GM18519 (cell line): ENCODE measurements around the gene GPR34.
"Not testable (repeated sequence)": the region's sequence is repeated elsewhere in the genome, so short reads cannot be mapped to it uniquely, and the experiment has no call there.

Experiments
- ATAC-seq: cut with Tn5 transposase; IDR thresholded peaks from one replicate; pipeline ENCODE4 v1.9.1; 2021; ENCODE audit warnings: mild to moderate bottlenecking, moderate library complexity; ENCODE audit not compliant: unreplicated experiment, low FRiP score

GPR34 gene, protein sequence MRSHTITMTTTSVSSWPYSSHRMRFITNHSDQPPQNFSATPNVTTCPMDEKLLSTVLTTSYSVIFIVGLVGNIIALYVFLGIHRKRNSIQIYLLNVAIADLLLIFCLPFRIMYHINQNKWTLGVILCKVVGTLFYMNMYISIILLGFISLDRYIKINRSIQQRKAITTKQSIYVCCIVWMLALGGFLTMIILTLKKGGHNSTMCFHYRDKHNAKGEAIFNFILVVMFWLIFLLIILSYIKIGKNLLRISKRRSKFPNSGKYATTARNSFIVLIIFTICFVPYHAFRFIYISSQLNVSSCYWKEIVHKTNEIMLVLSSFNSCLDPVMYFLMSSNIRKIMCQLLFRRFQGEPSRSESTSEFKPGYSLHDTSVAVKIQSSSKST

DNA sequence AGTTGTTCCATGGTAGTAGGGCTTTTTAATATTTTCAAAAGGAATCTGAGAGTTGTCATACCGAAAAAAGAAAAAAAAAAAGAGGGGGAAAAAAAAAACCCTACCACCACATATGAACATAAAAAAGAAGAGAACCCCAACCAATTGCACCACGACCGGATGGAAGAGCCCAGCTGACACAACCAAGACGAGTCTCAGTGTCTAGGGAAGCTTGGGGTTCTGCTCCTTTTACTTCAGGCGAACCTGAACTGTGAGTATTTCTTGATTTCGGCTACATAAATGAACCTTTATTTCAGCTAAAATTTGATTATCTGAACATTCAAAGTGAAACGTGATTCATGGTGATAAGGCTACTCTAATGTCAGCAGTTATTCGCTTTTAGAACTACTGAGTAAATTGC is at the start of gene GPR34:
TSS of gene GPR34 (plus strand) at position 139 of the 400 bp plus-strand sequence. CDS start 6,661 bp downstream, outside the sequence.
- no peak for ATAC-seq

DNA sequence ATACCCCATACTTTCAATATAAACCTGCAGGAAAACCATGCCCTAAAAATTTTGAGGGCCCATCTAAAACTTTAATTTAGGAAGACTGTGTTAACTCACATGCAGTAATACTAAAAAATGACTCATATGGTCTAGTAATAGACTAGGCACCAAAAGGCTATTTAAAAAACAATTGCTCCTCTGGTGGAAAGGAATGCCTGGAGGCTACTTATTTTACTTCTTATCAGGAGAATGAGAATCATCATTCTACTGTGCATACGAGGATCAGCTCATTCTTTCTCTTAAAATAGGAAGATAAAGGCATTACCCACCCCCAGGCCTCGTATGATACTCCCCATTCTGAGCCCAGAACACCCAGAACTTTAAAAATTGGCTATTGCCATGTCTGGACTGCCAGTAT is 42.6 kb upstream of the GPR34 start:
- not testable (repeated sequence) for ATAC-seq

DNA sequence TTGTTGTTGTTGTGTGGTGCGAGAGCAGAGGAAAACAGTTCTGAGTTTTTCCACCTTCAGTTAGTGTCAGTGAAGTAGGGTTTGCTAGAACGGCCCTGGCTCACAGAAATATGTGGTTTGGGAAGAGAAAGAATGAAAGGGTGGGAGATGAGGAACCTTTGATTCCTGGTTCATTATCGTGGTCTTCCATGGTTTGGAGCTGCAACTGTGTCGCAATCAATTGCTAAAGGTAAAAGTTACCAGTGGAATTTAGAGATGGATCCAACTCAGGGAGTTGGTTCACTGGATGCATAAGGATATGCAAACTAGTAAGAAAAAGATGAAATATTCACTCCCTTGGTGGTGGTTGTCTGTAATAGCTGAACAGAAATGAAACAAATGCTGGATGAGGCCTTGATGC is 35.6 kb upstream of the GPR34 start:
- no peak for ATAC-seq

DNA sequence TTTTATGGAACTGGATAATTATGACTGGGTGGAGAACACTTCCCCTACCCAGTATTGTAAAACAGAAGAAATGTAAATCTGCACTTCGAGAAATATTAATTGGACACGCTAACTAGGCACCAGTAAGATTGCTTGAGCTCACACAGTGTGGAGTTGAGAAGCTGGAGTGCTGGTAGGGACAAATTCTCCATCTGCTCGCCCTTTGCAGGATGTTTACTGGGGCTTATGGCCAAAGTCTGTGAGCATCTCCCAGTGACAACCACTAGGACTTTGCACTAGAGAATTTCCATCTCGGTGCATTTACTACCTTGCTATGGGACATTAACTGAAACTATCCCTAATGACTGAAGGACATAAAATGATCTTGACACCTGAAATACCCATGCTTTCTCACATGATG is 33.7 kb upstream of the GPR34 start:
- no peak for ATAC-seq

DNA sequence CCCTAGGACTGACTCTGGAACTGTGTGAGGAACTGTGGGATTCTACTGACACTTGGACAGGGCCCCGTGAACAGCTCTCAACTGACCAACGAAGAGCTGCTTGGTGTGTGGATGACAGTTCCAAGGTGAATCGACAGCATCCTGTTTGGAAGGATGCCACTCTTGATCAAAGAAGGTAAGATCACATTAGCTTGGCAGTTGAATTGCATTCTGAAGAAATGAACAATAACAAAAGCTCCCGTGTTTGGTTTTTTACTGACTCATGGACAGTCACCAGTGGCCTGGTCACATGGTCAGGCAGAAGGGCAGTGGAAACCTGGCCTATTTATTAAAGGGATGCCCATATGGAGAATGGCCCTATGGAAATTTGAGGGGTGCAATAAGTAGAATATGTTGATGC is 33.1 kb upstream of the GPR34 start:
- no peak for ATAC-seq

DNA sequence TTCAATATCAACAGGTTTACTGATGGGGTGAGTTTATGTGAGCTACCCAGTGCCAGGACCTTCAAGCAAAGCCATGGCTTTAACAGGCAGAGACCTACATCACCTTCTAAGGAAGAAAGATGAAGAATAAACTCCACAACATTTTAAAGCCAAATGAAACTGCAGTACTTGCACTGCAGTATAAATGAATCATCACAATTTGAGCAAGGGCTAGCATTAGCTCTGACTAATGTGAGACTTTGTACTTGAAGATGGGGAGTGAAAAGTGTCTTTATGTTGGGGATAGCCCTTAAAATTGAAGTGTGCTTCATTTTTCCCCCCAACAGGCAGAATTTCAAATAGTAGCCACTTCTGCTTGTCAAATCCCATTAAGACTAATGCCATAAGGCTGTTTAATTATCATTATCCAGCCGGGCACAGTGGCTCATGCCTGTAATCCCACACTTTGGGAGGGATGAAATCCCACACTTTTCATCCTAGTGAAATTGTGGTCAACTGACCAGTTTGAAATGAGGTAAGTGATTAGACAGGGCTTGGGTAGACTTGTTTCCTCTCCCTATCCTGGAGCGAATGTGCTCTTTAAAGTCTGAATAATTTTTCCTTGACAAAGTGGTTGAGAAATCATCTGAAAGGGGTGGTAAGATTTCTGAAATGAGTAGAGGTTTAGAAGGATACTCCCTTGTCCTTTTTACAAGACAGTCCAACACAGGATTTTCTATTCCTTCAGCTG is 27.2 kb upstream of the GPR34 start:
- ATAC-seq: no peak

DNA sequence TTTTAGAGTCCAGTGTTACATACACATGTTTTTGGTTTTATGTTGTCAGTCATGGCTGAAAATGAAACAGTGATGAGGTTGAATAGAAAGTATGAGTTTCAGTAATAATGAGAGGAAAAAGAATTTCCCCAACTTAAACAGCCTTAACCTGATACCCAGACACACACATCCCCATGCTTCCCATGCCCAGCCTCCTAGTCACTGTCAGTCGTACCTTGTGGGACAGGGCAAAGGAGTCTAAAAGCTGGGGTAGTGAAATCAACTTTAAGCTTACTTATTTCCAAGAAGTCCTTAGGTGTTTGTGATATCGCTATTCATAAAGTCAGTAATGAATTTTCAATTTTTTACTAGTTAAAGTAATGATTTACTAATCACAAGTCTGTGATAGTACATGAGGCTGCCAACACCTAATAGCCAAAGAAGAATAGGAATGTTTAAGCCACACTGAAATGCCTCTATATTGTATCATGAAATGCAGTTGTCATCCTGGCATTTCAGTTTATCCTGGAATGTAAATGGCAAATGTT is 24.3 kb upstream of the GPR34 start:
- peak; percentile 93 for ATAC-seq

DNA sequence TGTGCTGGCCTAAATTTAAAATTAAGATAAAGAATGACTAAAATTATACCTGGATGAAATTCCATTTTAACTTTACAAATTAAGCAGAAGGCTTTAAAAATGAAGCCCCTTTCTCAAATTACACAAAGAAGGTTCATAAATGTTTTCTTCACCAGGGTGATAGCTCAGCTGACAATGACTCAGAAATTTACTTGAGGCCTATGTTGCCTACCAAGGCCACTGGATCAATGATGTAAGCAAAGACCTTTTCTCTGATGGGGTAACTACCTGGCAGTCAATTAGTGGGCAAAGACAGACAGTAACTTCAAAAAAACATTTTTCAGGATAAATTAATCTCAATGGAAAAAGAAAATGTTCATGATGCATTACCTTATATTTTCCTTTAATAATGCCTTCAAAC is 23.9 kb upstream of the GPR34 start:
- no peak for ATAC-seq

DNA sequence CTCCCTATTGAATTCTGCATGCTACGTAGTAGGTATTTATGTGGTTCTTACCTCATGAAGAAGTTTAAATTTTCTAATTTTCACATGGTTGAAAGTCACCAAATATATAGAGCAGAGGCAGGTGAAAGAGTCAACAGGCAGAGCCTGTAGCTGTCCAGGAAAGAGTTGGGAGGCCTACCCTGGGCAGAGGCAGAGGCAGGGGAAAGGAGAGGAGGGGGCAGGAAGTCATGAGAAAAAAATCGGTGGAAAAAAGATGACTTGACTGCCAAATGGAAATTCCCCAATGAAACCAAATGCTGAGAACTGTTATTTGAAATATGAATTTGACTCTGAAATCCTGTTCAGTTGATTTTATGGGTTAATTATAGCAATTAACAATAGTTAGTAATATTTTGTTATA is 23.1 kb upstream of the GPR34 start:
- no peak for ATAC-seq

DNA sequence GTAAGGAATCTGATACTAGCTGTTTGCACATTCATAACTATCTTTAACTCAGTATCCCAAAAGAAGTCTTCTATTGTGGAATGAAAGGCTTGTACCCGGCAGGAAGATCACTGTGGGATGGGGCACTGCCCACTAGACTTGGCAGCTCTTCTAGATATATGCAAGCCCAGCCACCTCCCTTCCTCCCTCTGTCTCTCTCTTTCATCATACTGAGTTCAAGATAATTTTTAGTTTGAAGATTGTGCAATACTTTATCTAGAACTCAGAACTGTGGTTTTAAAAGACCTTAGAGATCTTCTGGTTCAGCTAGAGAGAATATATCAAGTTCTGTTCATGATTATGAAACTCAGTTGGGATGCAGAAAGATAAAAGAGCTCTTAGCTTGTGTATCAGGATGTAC is 22.5 kb upstream of the GPR34 start:
- no peak for ATAC-seq

DNA sequence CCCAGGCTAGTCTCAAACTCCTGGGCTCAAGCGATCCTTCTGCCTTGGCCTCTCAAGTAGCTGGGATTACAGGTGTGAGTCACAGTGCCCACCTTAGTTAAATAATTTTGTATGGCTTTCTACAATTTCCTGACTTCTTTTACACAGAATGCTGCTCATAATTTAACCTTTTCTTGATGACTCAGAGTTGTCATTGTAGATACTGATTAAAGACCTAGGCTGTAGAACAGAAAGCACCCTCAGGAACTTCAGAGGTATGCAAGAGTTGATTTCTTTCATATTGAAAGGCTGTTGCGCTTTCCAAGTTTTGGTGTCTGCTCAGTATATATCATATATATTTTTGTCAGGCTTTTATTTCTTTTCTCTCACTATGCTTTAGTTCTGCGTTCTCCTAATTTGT is 21.1 kb upstream of the GPR34 start:
- no peak for ATAC-seq

DNA sequence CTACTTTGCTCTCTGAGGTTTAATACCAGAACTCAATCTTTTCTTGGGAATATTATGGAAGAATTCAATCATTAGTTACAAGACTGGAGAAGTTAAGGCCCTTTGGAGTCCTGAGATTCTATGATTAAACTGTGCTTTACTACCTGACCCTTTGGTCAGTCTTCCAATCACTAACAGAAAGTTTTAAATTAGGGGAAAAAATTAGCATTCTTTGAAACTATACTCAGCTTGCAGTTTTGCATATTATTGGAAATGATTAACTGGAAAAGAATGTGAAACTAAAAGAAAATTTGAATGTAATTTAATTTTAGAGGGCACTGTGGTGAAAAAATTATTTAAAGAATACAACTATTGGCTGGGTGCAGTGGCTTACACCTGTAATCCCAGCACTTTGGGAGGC is 18.7 kb upstream of the GPR34 start:
- ATAC-seq: no peak

DNA sequence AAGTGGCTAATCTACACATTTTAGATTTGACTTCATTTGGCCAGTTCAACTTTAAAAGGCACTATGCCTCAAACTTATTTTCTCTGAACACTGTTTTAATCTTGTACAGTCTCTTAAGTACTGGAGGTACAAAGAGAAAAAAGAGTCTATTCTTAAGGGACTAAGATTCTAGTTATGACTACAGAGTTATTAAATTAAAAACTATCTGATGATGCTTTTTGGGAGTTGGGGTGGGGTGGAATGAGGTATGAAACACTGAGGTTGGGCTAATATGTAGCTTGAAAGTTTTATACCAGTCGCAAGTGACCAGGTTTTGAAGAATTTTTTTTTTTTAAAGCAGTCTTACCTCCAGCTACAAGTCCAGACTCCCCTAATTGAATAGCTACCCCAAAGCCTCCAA is 17.7 kb upstream of the GPR34 start:
- no peak for ATAC-seq

DNA sequence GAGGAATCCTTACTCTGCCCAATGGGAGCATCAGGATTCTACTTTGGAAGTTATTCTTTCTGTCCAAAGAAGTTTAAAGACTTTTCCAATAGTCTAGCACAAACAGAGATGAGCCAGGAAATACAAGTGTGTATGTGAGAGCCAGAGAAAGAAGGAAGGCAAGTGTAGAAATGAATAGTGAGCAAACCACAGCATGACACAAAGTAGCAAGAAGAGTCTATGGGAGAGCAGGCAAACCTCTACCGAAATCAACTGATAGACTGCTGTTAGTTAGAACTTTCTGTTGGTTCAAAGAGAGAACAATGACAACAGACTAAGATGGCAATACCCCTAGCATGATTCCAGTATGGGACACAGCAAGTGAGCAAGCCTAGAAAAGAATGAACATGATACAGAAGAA is 16.1 kb upstream of the GPR34 start:
- no peak for ATAC-seq

DNA sequence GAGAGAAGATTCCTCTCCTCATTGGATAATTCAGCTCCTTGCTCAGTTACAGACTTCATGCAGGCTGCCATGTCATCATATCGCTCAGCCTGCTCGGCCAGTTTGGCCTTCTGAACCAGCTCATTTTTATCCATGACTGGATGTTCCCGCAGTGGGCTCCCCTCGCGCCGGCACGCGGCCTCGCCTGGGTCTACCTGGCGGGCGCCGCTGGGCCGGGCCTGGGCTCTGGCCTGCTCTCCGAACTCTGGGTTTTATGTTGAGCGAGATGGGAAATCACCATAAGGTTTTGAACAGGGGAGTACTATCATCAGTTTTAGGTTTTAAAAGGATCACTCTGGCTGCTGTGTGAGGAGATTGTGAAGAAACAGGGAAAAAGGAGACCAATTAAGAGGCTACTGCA is 12.4 kb upstream of the GPR34 start:
- not testable (repeated sequence) for ATAC-seq

DNA sequence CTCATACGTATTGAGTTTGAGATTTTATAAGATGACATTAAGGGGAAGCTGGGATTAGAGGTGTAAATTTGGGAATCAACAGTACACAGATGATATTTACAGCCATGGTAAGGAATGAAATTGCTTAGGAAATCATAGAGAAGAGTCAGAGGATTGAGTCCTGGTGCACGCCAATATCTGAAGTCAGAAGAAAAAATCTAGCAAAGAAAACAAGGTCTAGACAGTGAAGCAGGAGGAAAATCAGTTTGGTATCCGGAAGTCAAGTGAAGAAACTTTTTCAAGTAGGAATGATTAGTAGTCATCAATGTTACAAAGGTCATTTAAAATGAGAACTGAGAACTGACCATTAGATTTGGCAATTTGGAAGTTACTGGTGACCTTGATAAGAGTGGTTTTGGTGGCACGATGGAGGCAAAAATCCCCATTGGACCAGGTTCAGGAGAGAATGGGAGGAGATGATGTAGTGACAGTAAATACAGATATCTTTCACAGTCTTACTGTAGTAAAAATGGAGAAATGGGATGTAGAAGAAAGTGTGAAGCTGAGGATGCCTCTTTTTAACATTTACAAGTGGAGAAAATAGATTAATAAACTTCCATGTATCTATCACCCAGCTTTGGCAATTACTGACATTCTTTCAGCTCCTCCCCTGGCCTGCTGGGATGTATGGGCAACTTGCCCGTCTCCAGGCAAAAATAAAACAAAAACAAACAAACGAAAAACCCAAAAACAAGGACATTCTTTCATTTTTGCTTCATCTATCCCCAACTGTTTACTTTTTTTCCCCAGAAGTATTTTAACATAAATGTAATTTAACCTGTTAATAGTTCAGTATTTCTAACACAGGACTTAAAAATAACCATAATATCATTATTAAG is 11.4 kb upstream of the GPR34 start:
- ATAC-seq: no peak

DNA sequence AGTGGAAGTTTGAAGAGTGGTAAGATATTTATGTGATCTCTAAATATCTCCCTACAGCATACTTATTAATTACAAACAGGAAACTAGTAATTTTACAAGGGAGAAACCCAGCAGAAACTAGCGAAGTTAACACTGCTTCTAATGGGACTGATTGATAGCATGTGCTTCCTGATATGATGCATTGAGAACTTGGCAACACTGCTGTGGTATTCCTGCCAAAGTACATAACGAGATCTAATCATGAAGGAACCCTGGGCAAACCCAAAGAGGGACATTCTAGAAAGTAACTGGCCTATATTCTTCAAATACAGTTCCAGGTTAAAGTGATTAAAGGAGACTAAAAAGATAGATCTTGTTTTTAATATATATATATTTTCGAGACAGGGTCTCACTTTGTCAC is 4.6 kb upstream of the GPR34 start:
- ATAC-seq: no peak

DNA sequence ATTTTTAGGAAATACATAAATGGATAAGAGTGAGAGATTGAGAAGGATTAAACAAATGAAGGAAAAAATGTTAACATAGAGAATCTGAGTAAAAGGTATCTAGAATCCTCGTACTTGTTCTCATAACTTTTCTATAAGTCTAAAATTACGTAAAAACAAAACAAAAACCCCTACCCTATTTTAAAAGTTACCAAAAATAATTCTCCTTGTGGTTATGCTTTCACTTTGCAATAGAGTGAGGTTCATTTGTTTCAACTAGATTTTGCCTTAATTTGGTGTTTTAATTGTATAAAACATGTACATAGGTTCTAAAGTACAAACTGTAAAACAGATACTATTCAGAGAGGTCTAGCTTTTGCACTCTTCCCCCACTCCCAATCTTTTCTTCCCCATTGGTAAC is 3.8 kb upstream of the GPR34 start:
- ATAC-seq: no peak

DNA sequence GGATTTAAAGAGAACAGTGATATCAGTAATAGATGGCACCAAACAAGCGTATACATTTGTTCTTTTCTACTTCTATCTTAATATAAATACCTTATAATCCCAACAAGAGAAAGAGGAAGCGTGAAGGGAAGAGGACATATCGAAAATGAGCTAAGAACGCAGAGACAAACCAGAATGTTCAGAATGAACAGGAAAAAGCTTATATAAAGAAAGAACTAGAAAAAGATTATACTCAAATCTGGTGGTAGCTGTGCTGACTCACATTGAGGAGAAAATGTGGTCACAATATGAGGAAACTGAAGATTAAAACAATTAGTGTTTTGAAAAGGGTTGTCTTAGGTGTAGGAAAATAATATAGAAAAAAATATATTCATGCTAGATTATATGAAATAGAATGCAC is 2.0 kb upstream of the GPR34 start:
- ATAC-seq: no peak

DNA sequence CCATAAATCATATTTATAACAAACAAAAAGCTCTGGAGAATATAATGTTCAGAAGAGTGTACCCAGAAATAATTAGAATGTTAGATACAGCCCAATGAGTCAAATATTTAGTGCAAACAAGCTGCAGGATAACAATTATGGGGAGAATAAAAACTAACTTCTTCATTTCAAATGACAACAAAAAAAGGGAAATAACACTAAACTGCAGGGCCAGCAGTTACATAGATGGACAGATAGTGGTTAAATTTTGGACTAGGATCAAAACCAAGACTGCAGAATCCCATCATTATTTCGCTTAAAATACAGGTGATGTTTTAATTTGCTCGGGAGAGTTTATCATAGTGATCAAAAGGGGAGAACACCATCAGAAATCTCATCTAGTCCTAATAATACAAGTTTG is 617 bp upstream of the GPR34 start:
- no peak for ATAC-seq

DNA sequence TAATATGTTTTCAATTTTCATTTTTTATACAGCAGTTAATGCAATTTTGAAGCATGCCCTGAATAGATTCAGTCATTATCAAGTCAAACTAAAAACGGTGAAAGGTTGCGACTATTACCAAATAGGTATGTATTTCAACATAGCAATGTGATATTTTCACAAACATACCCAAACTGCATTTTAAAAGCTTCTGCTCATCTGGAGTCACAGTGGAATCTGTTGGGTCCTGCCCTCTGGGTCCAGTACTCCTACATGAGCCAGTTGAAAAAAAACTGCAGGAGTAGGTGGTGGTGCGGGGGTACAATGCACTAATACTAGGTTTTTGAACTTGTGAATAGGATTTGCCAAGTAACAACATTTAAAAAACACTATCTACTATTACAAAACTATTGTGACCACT is 938 bp downstream of the GPR34 start:
- no peak for ATAC-seq
